T-cell (primary cell): ENCODE measurements around the gene KHNYN. TPM values are rescaled to one million over a fixed set of nuclear protein-coding genes. Genes with fewer than 3 reads are reported as not detected.

Experiments
- ATAC-seq, 4 experiments: fragments of 200-7000 bp in 3 of 4; fragments of 150-1000 bp in 1 of 4; cut with Tn5 transposase; replicated peaks in 1 of 4; 1 replicate in 3 of 4; 2 replicates in 1 of 4; pipeline ENCODE4 v1.10.0; 2021; ENCODE audit warnings: moderate library complexity in 3 of 4, mild to moderate bottlenecking in 2 of 4, moderate number of reproducible peaks in 1 of 4
- CTCF ChIA-PET, 2 donors: fragments of 300-600 bp; sonication (Branson Sonifier 250); formaldehyde crosslinking; loops; one replicate each; lab custom pipeline; 2022; ENCODE audit warnings: antibody characterized with exemption in 2 of 2; lab: Charles Lee
- POLR2A ChIA-PET, 2 donors: fragments of 300-600 bp; sonication (Branson Sonifier 250); formaldehyde crosslinking; loops; one replicate each; lab custom pipeline; 2022; ENCODE audit warnings: antibody characterized with exemption in 2 of 2; lab: Charles Lee
- DNase-seq, 35 experiments: peaks; one replicate each; pipeline versions ENCODE4 v3.0.0 to v3.0.0-alpha.2; 2013 to 2023
- H3K27ac ChIP-seq: one replicate; pipeline ENCODE4 v1.5.1; 2013; ENCODE audit warnings: low read length
- H3K27me3 ChIP-seq, 2 experiments: replicated peaks in 1 of 2; 1 replicate in 1 of 2; 2 replicates in 1 of 2; pipeline versions ENCODE4 v1.6.1 to v1.7.0; 2013; ENCODE audit warnings: low read length in 1 of 2, mixed read lengths in 1 of 2; ENCODE audit not compliant: control insufficient read depth in 2 of 2, insufficient read depth in 2 of 2; ENCODE audit errors: extremely low read depth in 1 of 2
- H3K36me3 ChIP-seq, 2 donors: 1 replicate in 1 of 2; 2 replicates in 1 of 2; pipeline versions ENCODE4 v1.6.1 to v1.7.0; 2013; ENCODE audit warnings: low read length in 1 of 2; ENCODE audit not compliant: control insufficient read depth in 2 of 2, insufficient read depth in 1 of 2; ENCODE audit errors: extremely low read depth in 1 of 2
- H3K4me1 ChIP-seq, 2 experiments: 1 replicate in 1 of 2; 2 replicates in 1 of 2; pipeline versions ENCODE4 v1.6.1 to v1.7.0; 2013; ENCODE audit warnings: low read length in 2 of 2, mixed read lengths in 1 of 2; ENCODE audit not compliant: insufficient read depth in 2 of 2, control insufficient read depth in 1 of 2; ENCODE audit errors: extremely low read depth in 1 of 2
- H3K4me3 ChIP-seq, 2 donors: 1 replicate in 1 of 2; 2 replicates in 1 of 2; pipeline versions ENCODE4 v1.5.1 to v1.7.0; 2013; ENCODE audit warnings: mild to moderate bottlenecking in 2 of 2, low read length in 1 of 2, moderate library complexity in 1 of 2; ENCODE audit not compliant: control insufficient read depth in 1 of 2; ENCODE audit errors: extremely low read depth in 1 of 2
- H3K9me3 ChIP-seq: 2 replicates; pipeline ENCODE4 v1.7.0; 2013
- H3K27ac Mint-ChIP-seq, 2 donors: one replicate each; pipeline ENCODE4 v1.8.0; 2020 to 2021; ENCODE audit warnings: mild to moderate bottlenecking in 2 of 2, mixed read lengths in 2 of 2
- H3K27me3 Mint-ChIP-seq, 2 donors: one replicate each; pipeline ENCODE4 v1.8.0; 2021 to 2022; ENCODE audit warnings: mixed read lengths in 2 of 2
- H3K36me3 Mint-ChIP-seq: one replicate; pipeline ENCODE4 v1.8.0; 2021; ENCODE audit warnings: mixed read lengths
- H3K4me1 Mint-ChIP-seq, 3 donors: one replicate each; pipeline ENCODE4 v1.8.0; 2020 to 2022; ENCODE audit warnings: mixed read lengths in 3 of 3, mild to moderate bottlenecking in 1 of 3
- H3K4me3 Mint-ChIP-seq, 3 donors: one replicate each; pipeline ENCODE4 v1.8.0; 2020 to 2022; ENCODE audit warnings: mild to moderate bottlenecking in 3 of 3, mixed read lengths in 3 of 3, moderate library complexity in 3 of 3
- H3K9me3 Mint-ChIP-seq, 3 donors: one replicate each; pipeline ENCODE4 v1.8.0; 2020 to 2022; ENCODE audit warnings: mixed read lengths in 3 of 3
- WGBS: methylation state at CpG from one replicate; pipeline ENCODE4 v1.1.5; 2013; ENCODE audit warnings: missing lambda C conversion rate; ENCODE audit not compliant: insufficient coverage; 5-methylcytosine and 5-hydroxymethylcytosine counted together
- total RNA-seq, 35 experiments: library from RNA in 6 of 35; stranded (reverse) in 6 of 35; fragments of 120-200 nt in 1 of 35; gene quantifications; one replicate each; pipeline versions ENCODE4 v1.2.1 to v1.2.4 and lab custom pipeline; 2013 to 2026

The KHNYN gene
- total RNA-seq, 5 donors from 2014 or later (not counting 1 experiment from before 2014, with no cell fraction given) = 126 to 166 (median 146) TPM

- Mint-ChIP-seq H3K4me3 (peak overlapping the region in 2 of 3 donors; percentile 11 to 55), H3K36me3 (no peaks in the 10 kb centered on the region), H3K27me3 (no peaks in the 10 kb centered on the region), H3K27ac (peak overlapping the region; percentile 40 to 88), H3K4me1 (peaks cover 34 to 52% (median 50%) of the 10 kb centered on the region in 3 donors), H3K9me3 (no peaks in the 10 kb centered on the region)
- Histone ChIP-seq H3K27ac (no peak overlapping the region), H3K4me1 (peaks cover 31 to 49% of the 10 kb centered on the region in 2 experiments), H3K36me3 (peaks cover 0 to under 1% of the 10 kb centered on the region in 2 donors), H3K27me3 (peaks cover 0 to 3% of the 10 kb centered on the region in 2 experiments), H3K4me3 (no peak overlapping the region), H3K9me3 (no peaks in the 10 kb centered on the region)
- ChIA-PET CTCF (no interaction called here), POLR2A (no interaction called here)
- 100% methylated on average over 1 of the region's 2 CpGs for WGBS
- DNase-seq (no peak), ATAC-seq (no peak)
Observed at GRCh38 chr14:24426150-24426911, 3.4 kb upstream of the KHNYN start.

GRCh38 chr14:24426912-24427536, 2.7 kb upstream of the KHNYN start:
- ChIA-PET POLR2A (no interaction called here), CTCF (interaction anchor here in 1 of 2 donors (0.8 kb wide), 1 partner anchor 120 kb away, joined by 3 read pairs; no protein-coding TSS in a partner anchor)
- no peak overlapping the region for H3K4me3 ChIP-seq
- WGBS = 75% methylated on average over 4 of the region's 8 CpGs
- H3K9me3 ChIP-seq = no peaks in the 10 kb centered on the region
- Mint-ChIP-seq H3K4me1 (peaks cover 41 to 58% (median 57%) of the 10 kb centered on the region in 3 donors), H3K27me3 (no peaks in the 10 kb centered on the region), H3K4me3 (peak overlapping the region in 2 of 3 donors; percentile 11 to 55), H3K9me3 (no peaks in the 10 kb centered on the region), H3K27ac (peak overlapping the region; percentile 40 to 88), H3K36me3 (peaks cover 6% of the 10 kb centered on the region)
- ATAC-seq (no peak), DNase-seq (peak in 7 of 35 experiments; percentile 20 to 43 (median 29))
- H3K27me3 ChIP-seq = peaks cover 0 to 3% of the 10 kb centered on the region in 2 experiments
- no peak overlapping the region for H3K27ac ChIP-seq
- peaks cover 33 to 56% of the 10 kb centered on the region in 2 experiments for H3K4me1 ChIP-seq
- peaks cover 4 to 7% of the 10 kb centered on the region in 2 donors for H3K36me3 ChIP-seq

DNA sequence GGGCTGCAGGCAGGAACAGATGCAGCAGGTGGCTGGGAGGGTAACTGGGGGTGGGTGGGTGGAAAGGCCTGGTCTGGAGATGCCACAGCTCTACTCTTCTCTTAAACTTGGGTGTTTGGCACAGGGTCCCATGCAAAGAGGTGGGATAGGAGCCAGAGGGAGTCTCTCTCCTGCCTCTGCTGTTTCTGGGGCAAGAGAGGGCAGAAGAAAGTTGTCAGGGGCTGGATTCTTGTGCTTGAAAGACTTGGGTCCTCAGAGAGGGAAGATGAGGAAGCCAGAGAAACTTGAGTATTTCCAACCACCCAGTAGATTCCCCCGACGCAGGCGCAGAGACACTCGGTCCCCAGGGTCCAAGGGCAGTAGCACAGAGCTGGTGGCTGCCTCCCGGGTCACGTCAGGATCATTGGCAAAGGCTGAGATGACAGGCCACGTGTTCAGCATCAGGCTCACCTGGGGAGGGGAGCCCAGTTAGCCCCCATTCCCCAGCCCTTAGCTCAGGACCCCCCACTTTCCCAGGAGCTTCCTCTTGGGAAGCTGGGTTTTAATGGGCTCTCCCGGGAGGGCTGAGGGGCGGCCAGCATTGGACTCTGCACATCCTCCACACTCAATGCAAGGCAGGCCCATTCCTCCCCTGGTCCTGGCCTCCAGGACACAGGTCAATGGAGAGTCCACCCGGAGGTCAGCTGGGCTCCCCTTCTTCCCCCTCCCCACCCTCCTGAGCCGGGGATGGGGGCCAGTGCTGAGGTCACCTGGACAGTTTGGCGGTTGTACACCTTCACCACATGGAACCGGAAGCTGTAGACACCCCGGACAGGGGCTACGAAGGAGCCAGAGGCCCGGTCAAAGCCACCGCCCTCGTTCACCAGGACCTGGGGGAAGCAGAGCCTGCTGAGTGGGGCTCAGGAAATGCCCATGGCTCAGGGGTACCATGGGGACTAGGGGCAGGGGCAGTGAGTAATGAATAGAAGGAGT, 1.9 kb upstream of the KHNYN start:
- peaks cover 6% of the 10 kb centered on the region for H3K36me3 Mint-ChIP-seq
- ChIA-PET POLR2A (no interaction called here), CTCF (interaction anchor here in 1 of 2 donors (0.8 kb wide), 1 partner anchor 121 kb away, joined by 3 read pairs; no protein-coding TSS in a partner anchor)
- H3K27ac Mint-ChIP-seq = peak overlapping the region; percentile 79 to 88
- Histone ChIP-seq H3K4me1 (peaks cover 33 to 60% of the 10 kb centered on the region in 2 experiments), H3K27ac (no peak overlapping the region), H3K36me3 (peaks cover 12 to 15% of the 10 kb centered on the region in 2 donors), H3K9me3 (no peaks in the 10 kb centered on the region), H3K27me3 (peaks cover 0 to 1% of the 10 kb centered on the region in 2 experiments), H3K4me3 (no peak overlapping the region)
- peak overlapping the region in 2 of 3 donors; percentile 28 to 55 for H3K4me3 Mint-ChIP-seq
- no peak for ATAC-seq
- peaks cover 44 to 61% (median 60%) of the 10 kb centered on the region in 3 donors for H3K4me1 Mint-ChIP-seq
- no peak for DNase-seq
- 92% methylated on average over 15 of the region's 18 CpGs for whole genome bisulfite sequencing
- no peaks in the 10 kb centered on the region for H3K9me3 Mint-ChIP-seq
- no peaks in the 10 kb centered on the region for H3K27me3 Mint-ChIP-seq

DNA sequence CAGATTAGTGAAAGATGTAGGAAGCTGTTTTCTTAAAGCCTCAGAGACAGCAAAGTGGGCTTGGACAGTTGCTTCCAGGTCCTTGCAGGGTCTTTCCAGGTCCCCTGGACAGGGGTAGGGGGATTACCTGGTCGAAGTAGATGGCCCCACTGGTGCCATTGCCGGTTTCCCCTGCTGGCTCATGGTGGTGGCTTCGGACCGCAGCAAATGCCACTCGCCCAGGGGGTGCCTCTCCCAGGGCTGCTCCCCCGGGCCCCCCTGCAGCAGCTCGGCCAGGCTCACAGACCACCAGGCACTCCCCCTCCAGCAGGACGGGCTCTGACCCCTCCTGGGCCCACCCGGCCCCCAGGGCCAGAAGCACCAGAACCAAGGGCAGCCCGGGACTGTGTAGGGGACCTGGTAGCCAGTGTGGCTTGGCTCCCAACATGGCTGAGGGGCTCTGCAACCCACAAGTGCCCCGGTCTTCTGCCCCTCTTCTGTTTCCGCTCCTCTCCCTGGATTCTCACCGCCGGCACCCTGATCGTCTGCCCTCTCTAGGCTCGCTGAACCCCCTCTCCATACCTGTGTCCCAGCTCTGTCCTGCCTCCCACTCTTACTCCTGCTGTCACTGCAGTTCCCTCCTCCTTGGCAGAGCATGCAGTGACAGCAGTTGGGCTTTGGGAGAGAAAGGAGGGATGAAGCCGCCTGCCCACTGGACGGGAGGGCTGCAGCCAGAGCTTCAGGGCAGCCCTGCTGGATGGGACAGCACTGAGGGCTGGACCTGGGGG, 943 bp upstream of the KHNYN start:
- H3K9me3 Mint-ChIP-seq = no peaks in the 10 kb centered on the region
- Histone ChIP-seq H3K27me3 (no peaks in the 10 kb centered on the region), H3K4me1 (peaks cover 33 to 58% of the 10 kb centered on the region in 2 experiments), H3K4me3 (peak overlapping the region in 1 of 2 donors; percentile 86), H3K27ac (peak overlapping the region; percentile 95), H3K36me3 (peaks cover 12 to 25% of the 10 kb centered on the region in 2 donors), H3K9me3 (no peaks in the 10 kb centered on the region)
- ChIA-PET POLR2A (no interaction called here), CTCF (interaction anchor here in 1 of 2 donors (0.6 kb wide), 1 partner anchor 270 kb away, joined by 4 read pairs; no protein-coding TSS in a partner anchor)
- H3K4me3 Mint-ChIP-seq = peak overlapping the region; percentile 81 to 85 (median 82)
- peak overlapping the region; percentile 98 to 99 for H3K27ac Mint-ChIP-seq
- peaks cover 52 to 69% (median 65%) of the 10 kb centered on the region in 3 donors for H3K4me1 Mint-ChIP-seq
- peaks cover 16% of the 10 kb centered on the region for H3K36me3 Mint-ChIP-seq
- no peak for DNase-seq
- WGBS = 86% methylated on average over 17 of the region's 18 CpGs
- no peaks in the 10 kb centered on the region for H3K27me3 Mint-ChIP-seq
- no peak for ATAC-seq

DNA sequence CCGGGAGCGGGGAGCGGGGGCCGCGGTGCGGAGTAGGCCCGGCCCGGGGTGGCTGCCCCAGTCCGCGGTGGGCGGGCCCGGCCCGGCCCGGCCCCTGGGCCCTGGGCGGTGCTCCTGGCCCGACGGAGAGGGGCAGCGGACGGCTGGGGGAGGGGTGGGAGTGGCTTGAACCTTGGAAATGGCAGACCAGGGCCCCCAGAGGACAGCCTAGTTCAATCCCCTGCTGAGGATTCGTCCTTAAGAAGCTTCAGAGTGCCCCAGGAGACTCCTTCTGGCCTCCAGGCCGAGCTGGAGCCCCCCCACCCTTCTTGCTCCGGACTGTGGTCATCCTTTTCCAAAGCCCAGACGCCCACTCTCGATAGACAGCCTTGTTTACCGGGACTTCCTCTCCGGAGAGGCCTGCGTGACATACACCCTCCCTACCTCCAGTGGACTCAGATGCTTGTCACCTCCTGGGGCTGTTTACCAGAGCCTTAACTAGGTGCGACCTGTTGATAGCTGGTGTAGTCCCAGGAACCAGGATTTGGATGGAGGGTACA, 458 bp downstream of the KHNYN start:
- no peaks in the 10 kb centered on the region for H3K9me3 ChIP-seq
- CTCF ChIA-PET = interaction anchor here (0.6 to 3.5 kb wide), 16 partner anchors 10 to 1403 kb away, joined by 3 to 66 read pairs (median 6); partner anchors contain the start of genes SDR39U1 (in 2 of the 2), CIDEB (in 1 of the 2), NYNRIN (in 1 of the 2) and RABGGTA (in 1 of the 2)
- H3K4me1 ChIP-seq = peaks cover 33 to 58% of the 10 kb centered on the region in 2 experiments
- Mint-ChIP-seq H3K4me1 (peaks cover 51 to 70% (median 67%) of the 10 kb centered on the region in 3 donors), H3K36me3 (peaks cover 28% of the 10 kb centered on the region), H3K4me3 (peak overlapping the region; percentile 82 to 93 (median 88)), H3K27me3 (no peaks in the 10 kb centered on the region), H3K9me3 (no peaks in the 10 kb centered on the region), H3K27ac (peak overlapping the region; percentile 95 to 96)
- peak overlapping the region; percentile 83 to 86 for H3K4me3 ChIP-seq
- peak overlapping the region; percentile 98 for H3K27ac ChIP-seq
- no peaks in the 10 kb centered on the region for H3K27me3 ChIP-seq
- H3K36me3 ChIP-seq = peaks cover 12 to 36% of the 10 kb centered on the region in 2 donors
- ATAC-seq (peak; percentile 47 to 62 (median 56)), DNase-seq (peak in 29 of 35 experiments; percentile 20 to 71 (median 36))
- 0% methylated on average over 23 of the region's 28 CpGs for WGBS
- POLR2A ChIA-PET = interaction anchor here (0.5 to 3.0 kb wide), 9 partner anchors 8 to 296 kb away, joined by 3 to 27 read pairs (median 5); partner anchors contain the start of genes SDR39U1 (in 2 of the 2), RABGGTA (in 1 of the 2) and TINF2 (in 1 of the 2)
